H1 (cell line): ENCODE data around the gene HS1BP3. TPM values are rescaled to one million over a fixed set of nuclear protein-coding genes. Genes with fewer than 3 reads are reported as not detected.

ENCODE experiments used
- CTCF ChIA-PET: fragments of 300-600 bp; sonication (Branson Sonifier 250); formaldehyde crosslinking; loops from one replicate; lab custom pipeline; 2021; ENCODE audit not compliant: partially characterized antibody; lab: Charles Lee
- POLR2A ChIA-PET: fragments of 300-600 bp; sonication (Branson Sonifier 250); formaldehyde crosslinking; loops from one replicate; lab custom pipeline; 2021; ENCODE audit warnings: inconsistent platforms; ENCODE audit not compliant: partially characterized antibody; lab: Charles Lee
- DNase-seq, 2 experiments: peaks; one replicate each; pipeline versions ENCODE4 v3.0.0 to v3.0.0-alpha.2; 2010 to 2022; ENCODE audit warnings: low spot score in 2 of 2, low read depth in 1 of 2, mixed read lengths in 1 of 2
- FAIRE-seq: peaks from 2 replicates; lab custom pipeline; 2011; peaks lifted over from hg19 to GRCh38; lab: Jason Lieb, UNC
- H2AFZ ChIP-seq: 2 replicates; pipeline ENCODE4 v1.8.1; 2012; ENCODE audit warnings: low read length, inconsistent platforms
- H2AK5ac ChIP-seq: 2 replicates; pipeline ENCODE4 v1.6.1; 2013; ENCODE audit warnings: low read depth, low read length
- H2BK120ac ChIP-seq: replicated peaks from 2 replicates; pipeline ENCODE3; 2013; ENCODE audit warnings: low read depth, low read length, inconsistent platforms
- H2BK12ac ChIP-seq: 2 replicates; pipeline ENCODE4 v1.6.1; 2013; ENCODE audit warnings: low read depth, low read length
- H2BK15ac ChIP-seq: 2 replicates; pipeline ENCODE4 v1.6.1; 2013; ENCODE audit warnings: low read length
- H2BK20ac ChIP-seq: 2 replicates; pipeline ENCODE4 v1.6.1; 2013; ENCODE audit warnings: low read length
- H2BK5ac ChIP-seq: 2 replicates; pipeline ENCODE4 v1.6.1; 2013; ENCODE audit warnings: low read depth, low read length
- H3K14ac ChIP-seq: 2 replicates; pipeline ENCODE4 v1.6.1; 2013; ENCODE audit warnings: inconsistent platforms; ENCODE audit not compliant: insufficient read length
- H3K18ac ChIP-seq: 2 replicates; pipeline ENCODE4 v1.6.1; 2013; ENCODE audit warnings: low read length; ENCODE audit errors: extremely low read depth
- H3K23ac ChIP-seq: 2 replicates; pipeline ENCODE4 v1.6.1; 2013; ENCODE audit warnings: inconsistent platforms; ENCODE audit not compliant: insufficient read length
- H3K23me2 ChIP-seq: 2 replicates; pipeline ENCODE4 v1.6.1; 2013; ENCODE audit warnings: low read depth, low read length
- H3K27ac ChIP-seq: 2 replicates; pipeline ENCODE4 v1.6.1; 2011; ENCODE audit warnings: low read depth, low read length, inconsistent platforms
- H3K27me3 ChIP-seq, 4 experiments: replicated peaks in 1 of 4; 1 replicate in 1 of 4; 2 replicates in 3 of 4; pipeline versions ENCODE4 v1.6.1 to v1.8.1; 2011 to 2013; ENCODE audit warnings: low read length in 3 of 4, mild to moderate bottlenecking in 3 of 4, inconsistent platforms in 2 of 4, mixed read lengths in 2 of 4, moderate library complexity in 1 of 4; ENCODE audit not compliant: control insufficient read depth in 3 of 4, insufficient read depth in 3 of 4; ENCODE audit errors: extremely low read depth in 1 of 4
- H3K36me3 ChIP-seq, 4 experiments: 2 replicates each; pipeline versions ENCODE4 v1.6.1 to v1.8.1; 2011 to 2013; ENCODE audit warnings: mild to moderate bottlenecking in 4 of 4, low read length in 3 of 4, moderate library complexity in 2 of 4, control low read depth in 1 of 4, inconsistent platforms in 1 of 4; ENCODE audit not compliant: insufficient read depth in 4 of 4, control insufficient read depth in 2 of 4
- H3K4ac ChIP-seq: replicated peaks from 2 replicates; pipeline ENCODE3; 2013; ENCODE audit warnings: low read length, low read depth, mixed read lengths, inconsistent platforms; ENCODE audit not compliant: insufficient read length
- H3K4me1 ChIP-seq, 4 experiments: replicated peaks in 1 of 4; 1 replicate in 1 of 4; 2 replicates in 3 of 4; pipeline versions ENCODE4 v1.6.1 to v1.8.1; 2011 to 2013; ENCODE audit warnings: low read length in 3 of 4, inconsistent platforms in 2 of 4, mixed read lengths in 1 of 4; ENCODE audit not compliant: insufficient read depth in 4 of 4, control insufficient read depth in 3 of 4
- H3K4me2 ChIP-seq, 2 experiments: 2 replicates each; pipeline versions ENCODE4 v1.6.1 to v1.8.1; 2011 to 2013; ENCODE audit warnings: low read depth in 2 of 2, low read length in 2 of 2, control low read depth in 1 of 2, inconsistent platforms in 1 of 2, mild to moderate bottlenecking in 1 of 2; ENCODE audit not compliant: insufficient read depth in 1 of 2
- H3K4me3 ChIP-seq, 4 experiments: fragments of 200-600, 300-600 bp in 1 of 4; sonication (generic), shearing (Covaris generic), sonication (Bioruptor Twin) in 1 of 4; 2 replicates each; pipeline versions ENCODE4 v1.5.1 to v1.8.1; 2011 to 2016; ENCODE audit warnings: low read length in 4 of 4, low read depth in 3 of 4, control low read depth in 2 of 4, inconsistent platforms in 2 of 4, mild to moderate bottlenecking in 2 of 4, mixed read lengths in 1 of 4, moderate library complexity in 1 of 4; ENCODE audit not compliant: insufficient read depth in 2 of 4; ENCODE audit errors: extremely low read depth in 1 of 4
- H3K56ac ChIP-seq: replicated peaks from 2 replicates; pipeline ENCODE3; 2013; ENCODE audit warnings: low read depth, mild to moderate bottlenecking, mixed read lengths, low read length, inconsistent platforms; ENCODE audit not compliant: insufficient read length
- H3K79me1 ChIP-seq: 2 replicates; pipeline ENCODE4 v1.6.1; 2013; ENCODE audit warnings: low read depth, low read length, control low read depth
- H3K79me2 ChIP-seq, 2 experiments: 2 replicates each; pipeline versions ENCODE4 v1.6.1 to v1.8.1; 2012 to 2013; ENCODE audit warnings: low read length in 2 of 2, mild to moderate bottlenecking in 2 of 2, inconsistent platforms in 1 of 2; ENCODE audit not compliant: insufficient read depth in 2 of 2, control insufficient read depth in 1 of 2
- H3K9ac ChIP-seq, 4 experiments: replicated peaks in 1 of 4; 1 replicate in 1 of 4; 2 replicates in 3 of 4; pipeline versions ENCODE4 v1.6.1 to v1.8.1; 2011 to 2013; ENCODE audit warnings: low read depth in 3 of 4, low read length in 3 of 4, control low read depth in 2 of 4, mild to moderate bottlenecking in 2 of 4, moderate library complexity in 2 of 4, inconsistent platforms in 1 of 4; ENCODE audit errors: extremely low read depth in 1 of 4
- H3K9me3 ChIP-seq, 2 experiments: 2 replicates each; pipeline versions ENCODE4 v1.6.1 to v1.8.1; 2012 to 2013; ENCODE audit warnings: mild to moderate bottlenecking in 2 of 2, moderate library complexity in 2 of 2, control low read depth in 1 of 2, inconsistent platforms in 1 of 2, low read depth in 1 of 2, low read length in 1 of 2, mixed read lengths in 1 of 2; ENCODE audit not compliant: insufficient read depth in 2 of 2
- H4K20me1 ChIP-seq, 2 experiments: replicated peaks in 1 of 2; 2 replicates each; pipeline versions ENCODE3 to v1.8.1; 2011 to 2013; ENCODE audit warnings: inconsistent platforms in 2 of 2, low read length in 2 of 2, mild to moderate bottlenecking in 1 of 2; ENCODE audit not compliant: insufficient read depth in 2 of 2, control insufficient read depth in 1 of 2
- H4K5ac ChIP-seq: 2 replicates; pipeline ENCODE4 v1.6.1; 2013; ENCODE audit warnings: low read length, low read depth, mixed read lengths, inconsistent platforms; ENCODE audit not compliant: insufficient read length
- H4K8ac ChIP-seq: 2 replicates; pipeline ENCODE4 v1.8.0; 2013; ENCODE audit warnings: mild to moderate bottlenecking, moderate library complexity, low read length, inconsistent platforms; ENCODE audit not compliant: insufficient read depth; ENCODE audit errors: extremely low read depth
- H4K91ac ChIP-seq: replicated peaks from 2 replicates; pipeline ENCODE3; 2013; ENCODE audit warnings: low read length, mixed read lengths, inconsistent platforms; ENCODE audit not compliant: insufficient read length
- BACH1 ChIP-seq: IDR thresholded peaks from 2 replicates; pipeline ENCODE4 v1.6.1; 2012; ENCODE audit warnings: low read length, improper control_type of control experiment
- BRCA1 ChIP-seq: IDR thresholded peaks from 2 replicates; pipeline ENCODE4 v1.6.1; 2012; ENCODE audit warnings: low read depth, low read length, improper control_type of control experiment
- CBX8 ChIP-seq: fragments of 300-800, 300-1000 bp; sonication (generic); IDR thresholded peaks from 2 replicates; pipeline ENCODE4 v1.7.1; 2016; ENCODE audit warnings: low read depth, low read length, borderline replicate concordance
- EGR1 ChIP-seq: IDR thresholded peaks from 2 replicates; pipeline ENCODE4 v1.6.1; 2011; ENCODE audit warnings: low read depth, low read length, borderline replicate concordance
- EP300 ChIP-seq, 2 experiments: IDR thresholded peaks; 1 replicate in 1 of 2; 2 replicates in 1 of 2; pipeline ENCODE4 v1.6.1; 2011 to 2012; ENCODE audit warnings: low read depth in 2 of 2, low read length in 2 of 2, mild to moderate bottlenecking in 2 of 2, borderline replicate concordance in 1 of 2, inconsistent platforms in 1 of 2, moderate library complexity in 1 of 2
- GABPA ChIP-seq: IDR thresholded peaks from 2 replicates; pipeline ENCODE4 v1.6.1; 2011; ENCODE audit warnings: mild to moderate bottlenecking, low read length, moderate library complexity, borderline replicate concordance; ENCODE audit not compliant: insufficient read depth
- JUN ChIP-seq: IDR thresholded peaks from 2 replicates; pipeline ENCODE4 v1.6.1; 2011; ENCODE audit warnings: low read depth, mild to moderate bottlenecking, improper control_type of control experiment, low read length
- RAD21 ChIP-seq, 2 experiments: IDR thresholded peaks in 1 of 2; conservative IDR thresholded peaks in 1 of 2; 2 replicates each; pipeline ENCODE4 v1.6.1; 2011; ENCODE audit warnings: low read depth in 2 of 2, low read length in 2 of 2, improper control_type of control experiment in 1 of 2, inconsistent platforms in 1 of 2, mild to moderate bottlenecking in 1 of 2, moderate library complexity in 1 of 2
- SIRT6 ChIP-seq: IDR thresholded peaks from one replicate; pipeline ENCODE4 v1.7.1; 2012; ENCODE audit warnings: low read length, inconsistent platforms
- WGBS, 2 experiments: shearing (Covaris generic) in 1 of 2; methylation state at CpG; one replicate each; pipeline versions ENCODE4 v1.1.6 to v1.1.7; 2013 to 2015; ENCODE audit warnings: low lambda C conversion rate in 2 of 2, mixed read lengths in 2 of 2, inconsistent platforms in 1 of 2, low coverage in 1 of 2, missing lambda C conversion rate in 1 of 2; ENCODE audit not compliant: insufficient replicate concordance in 2 of 2, insufficient coverage in 1 of 2, insufficient read length in 1 of 2; ENCODE audit errors: extremely low coverage in 1 of 2, missing lambda C conversion rate in 1 of 2; 5-methylcytosine and 5-hydroxymethylcytosine counted together
- polyA plus RNA-seq, 7 experiments: library from polyadenylated mRNA; depleted of rRNA in 3 of 7; stranded (reverse) in 5 of 7; unstranded in 2 of 7; fragments of >200 nt in 5 of 7; fragments of 200-250 nt in 2 of 7; gene quantifications; 1 replicate in 5 of 7; 2 replicates in 1 of 7; 4 replicates in 1 of 7; pipeline versions ENCODE4 v1.2.1 to v1.2.3, GENCODE V29; 2011 to 2013; ENCODE audit warnings: missing spikeins in 2 of 7, mixed read lengths in 2 of 7
- total RNA-seq: library from RNA; stranded (reverse); fragmentation: NEBNext Ultra II Directional; extraction: Animal tissue kit (Norgen Biotek cat#: 25700); gene quantifications from 2 replicates; pipeline ENCODE4 v1.2.1, GENCODE V29; 2021
- TF ChIP-seq, protein P1 (sequence below): IDR thresholded peaks from 2 replicates; pipeline ENCODE4 v1.6.1; 2011; ENCODE audit warnings: low read length, improper control_type of control experiment
- TF ChIP-seq, protein P2 (sequence below): IDR thresholded peaks from 2 replicates; pipeline ENCODE4 v1.6.1; 2011; ENCODE audit warnings: low read depth, mild to moderate bottlenecking, low read length; ENCODE audit not compliant: insufficient read depth

Gene HS1BP3
- total and polyA plus RNA-seq, 2 of the 8 experiments (the other 6 are each of a cell fraction or from before 2014, with no cell fraction given) = 11.1 to 11.3 TPM

DNA sequence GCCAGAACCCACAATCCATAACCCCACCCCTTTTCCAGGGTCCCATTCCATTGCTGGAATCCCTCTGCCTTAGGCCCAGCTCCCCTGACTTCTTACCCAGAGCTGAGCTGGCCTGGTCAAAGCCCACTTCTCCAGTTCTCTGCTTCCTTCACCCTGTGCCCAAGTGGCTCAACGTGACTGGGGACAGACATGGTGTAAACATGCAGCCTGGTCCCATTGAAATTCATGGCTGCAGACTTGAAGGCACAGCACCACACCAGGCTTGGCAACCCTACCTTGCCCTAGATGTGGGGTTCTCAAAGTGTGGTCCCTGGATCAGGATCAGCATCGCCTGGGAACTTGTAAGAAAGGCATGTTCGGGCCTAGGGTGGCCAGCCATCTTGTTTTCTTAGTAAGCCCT lies 3.7 kb downstream of the HS1BP3 start:
- H2AK5ac ChIP-seq = no peak overlapping the region
- DNase-seq = no peak
- TF ChIP-seq, protein P1, sequence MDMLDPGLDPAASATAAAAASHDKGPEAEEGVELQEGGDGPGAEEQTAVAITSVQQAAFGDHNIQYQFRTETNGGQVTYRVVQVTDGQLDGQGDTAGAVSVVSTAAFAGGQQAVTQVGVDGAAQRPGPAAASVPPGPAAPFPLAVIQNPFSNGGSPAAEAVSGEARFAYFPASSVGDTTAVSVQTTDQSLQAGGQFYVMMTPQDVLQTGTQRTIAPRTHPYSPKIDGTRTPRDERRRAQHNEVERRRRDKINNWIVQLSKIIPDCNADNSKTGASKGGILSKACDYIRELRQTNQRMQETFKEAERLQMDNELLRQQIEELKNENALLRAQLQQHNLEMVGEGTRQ = no peak
- TF ChIP-seq BRCA1 = no peak
- TF ChIP-seq, protein P2, sequence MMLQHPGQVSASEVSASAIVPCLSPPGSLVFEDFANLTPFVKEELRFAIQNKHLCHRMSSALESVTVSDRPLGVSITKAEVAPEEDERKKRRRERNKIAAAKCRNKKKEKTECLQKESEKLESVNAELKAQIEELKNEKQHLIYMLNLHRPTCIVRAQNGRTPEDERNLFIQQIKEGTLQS = no peak
- no peak for TF ChIP-seq GABPA
- TF ChIP-seq JUN = no peak
- no peak for TF ChIP-seq EP300 (IDR thresholded peaks at IDR 0.05; ENCODE audit: borderline replicate concordance in 1 of 2, low read depth in 2 of 2, low read length in 2 of 2)
- TF ChIP-seq BACH1 = no peak
- TF ChIP-seq EGR1 = no peak
- no peak for TF ChIP-seq CBX8
- TF ChIP-seq SIRT6 = no peak
- no peak for TF ChIP-seq RAD21 (IDR thresholded peaks at IDR 0.05 in 1 of 2, conservative IDR thresholded peaks at IDR 0.05 in 1 of 2; ENCODE audit: low read depth in 2 of 2, low read length in 2 of 2)

More for the DNA sequence above, 3.7 kb downstream of the HS1BP3 start:
- H4K20me1 ChIP-seq = no peaks in the 10 kb centered on the region
- no peak overlapping the region for H3K4me2 ChIP-seq
- no peak overlapping the region for H3K9ac ChIP-seq
- H2BK20ac ChIP-seq = no peak overlapping the region
- no peak overlapping the region for H4K5ac ChIP-seq
- H3K36me3 ChIP-seq = no peaks in the 10 kb centered on the region
- peak overlapping the region; percentile 9; the same call in 1 of the 2 replicates for H4K8ac ChIP-seq
- H3K4me1 ChIP-seq = peaks cover 0 to 11% (median 7%) of the 10 kb centered on the region in 4 experiments; a peak in 5 of 7 replicates
- no peak overlapping the region for H2BK12ac ChIP-seq
- peaks cover 0 to 4% (median under 1%) of the 10 kb centered on the region in 4 experiments; a peak in 4 of 7 replicates for H3K27me3 ChIP-seq
- H4K91ac ChIP-seq = no peak overlapping the region
- H2BK120ac ChIP-seq = no peak overlapping the region
- whole genome bisulfite sequencing, 2 experiments = 85% methylated on average over 3 of the region's 3 CpGs; no CpG with 5 or more reads in 1 of the 2 experiments
- no peak overlapping the region for H3K14ac ChIP-seq
- POLR2A ChIA-PET = interaction anchor here (0.7 to 1.3 kb wide), 5 partner anchors 9 to 292 kb away, joined by 3 to 4 read pairs (median 3); partner anchors contain the start of gene RHOB
- no peak overlapping the region for H2BK15ac ChIP-seq
- H3K79me1 ChIP-seq = no peaks in the 10 kb centered on the region; the same call in 1 of the 2 replicates
- H3K23ac ChIP-seq = no peak overlapping the region
- H3K9me3 ChIP-seq = no peaks in the 10 kb centered on the region
- H3K27ac ChIP-seq = no peak overlapping the region
- no peak overlapping the region for H3K18ac ChIP-seq
- H3K56ac ChIP-seq = no peak overlapping the region
- no peaks in the 10 kb centered on the region for H3K79me2 ChIP-seq
- no peak overlapping the region for H3K4ac ChIP-seq
- H3K23me2 ChIP-seq = peaks cover 7% of the 10 kb centered on the region; the same call in 1 of the 2 replicates
- CTCF ChIA-PET = interaction anchor here (0.7 to 13.1 kb wide), 13 partner anchors 13 to 316 kb away, joined by 3 to 261 read pairs (median 8); no protein-coding TSS in a partner anchor
- no peak overlapping the region for H3K4me3 ChIP-seq
- H2BK5ac ChIP-seq = no peak overlapping the region; the same call in 1 of the 2 replicates
- no peak for FAIRE-seq
- H2AFZ ChIP-seq = no peak overlapping the region
